GM19240 (cell line): Measurements from ENCODE around the gene VPS4B.

Experiments used
- DNase-seq: peaks from one replicate; pipeline ENCODE4 v3.0.0; 2011; ENCODE audit warnings: low spot score; ENCODE audit not compliant: insufficient read length

VPS4B gene

GRCh38 chr18:63431180-63431579 is 8.9 kb upstream of the VPS4B start:
- DNase-seq, result no peak

DNA sequence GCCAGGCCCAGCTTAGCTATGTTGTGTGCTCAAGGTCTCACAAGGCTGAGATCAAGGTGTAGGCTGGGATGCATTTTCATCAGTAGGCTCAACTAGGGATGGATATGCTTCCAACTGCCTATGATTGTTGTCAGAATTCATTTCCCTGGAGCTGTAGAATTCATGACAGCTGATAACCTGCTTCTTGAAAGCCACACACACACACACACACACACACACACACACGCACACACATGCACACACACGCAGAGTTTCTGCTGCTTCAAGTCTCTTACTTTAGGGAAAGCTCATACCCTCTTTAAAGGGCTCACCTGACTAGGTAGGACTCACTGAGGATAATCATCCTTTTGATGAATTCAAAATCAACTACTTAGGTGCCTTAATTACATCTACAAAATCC is 8.2 kb upstream of the VPS4B start:
- DNase-seq, result no peak

GRCh38 chr18:63427558-63427957 is 5.3 kb upstream of the VPS4B start:
- no peak for DNase-seq

GRCh38 chr18:63422864-63423304 is 608 bp upstream of the VPS4B start:
- no peak for DNase-seq

DNA sequence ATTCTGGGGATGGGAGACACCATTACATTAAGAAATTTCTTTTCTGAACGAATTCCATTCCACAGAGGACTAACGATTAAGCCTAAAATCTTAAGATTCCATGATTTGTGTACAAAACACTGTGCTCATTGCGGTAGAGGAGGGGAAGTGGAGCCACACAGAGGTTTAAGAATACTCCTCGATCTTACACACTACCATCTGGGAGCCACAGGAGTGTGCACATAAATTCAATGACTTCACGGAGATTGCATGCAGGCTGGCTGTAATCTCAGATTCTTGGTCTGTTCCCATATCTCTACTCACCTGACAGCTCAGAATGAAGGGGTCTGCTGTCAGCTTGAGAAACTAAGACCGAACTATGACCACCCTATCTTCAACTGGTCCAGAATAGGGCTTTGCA is 762 bp downstream of the VPS4B start:
- no peak for DNase-seq

DNA sequence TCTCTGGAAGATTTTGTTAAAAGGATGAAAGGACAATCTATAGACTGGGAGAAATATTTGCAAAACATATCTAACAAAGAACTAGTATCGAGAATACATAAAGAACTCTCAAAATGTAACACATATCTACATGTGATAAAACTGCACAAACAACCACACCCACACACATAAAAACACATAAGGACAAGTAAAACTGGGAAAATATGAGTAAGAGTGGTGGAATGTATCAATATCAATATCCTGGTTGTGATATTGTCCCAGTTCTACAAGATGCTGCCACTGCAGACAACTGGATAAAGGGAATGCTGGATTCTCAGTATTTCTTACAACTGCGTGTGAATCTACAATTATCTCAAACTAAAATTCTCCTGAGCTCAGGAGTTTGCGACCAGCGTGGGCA is 9.3 kb downstream of the VPS4B start:
- no peak for DNase-seq

- DNase-seq, result no peak
Observed at GRCh38 chr18:63410792-63411191, 11.5 kb downstream of the VPS4B start.

- DNase-seq, result no peak
Observed at GRCh38 chr18:63409301-63409700, 13.0 kb downstream of the VPS4B start.

DNA sequence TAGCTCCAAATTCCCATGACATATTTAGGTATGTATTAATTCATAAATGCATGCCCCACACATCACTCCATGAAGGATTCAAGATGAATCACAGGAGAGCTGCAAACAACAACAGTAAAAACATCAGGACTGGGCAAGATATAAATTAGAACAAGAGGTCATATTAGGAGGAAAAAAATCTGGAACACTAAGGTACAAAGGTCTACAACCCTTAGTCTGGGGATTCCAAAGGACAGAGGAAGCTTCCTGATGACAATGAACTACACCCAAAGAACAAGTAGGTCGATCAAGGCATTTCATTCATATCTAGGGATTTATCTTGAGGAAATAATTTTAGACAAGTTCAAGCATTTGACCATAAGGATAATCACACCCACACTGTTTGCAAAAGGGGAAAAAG is 14.5 kb downstream of the VPS4B start:
- DNase-seq, result no peak

DNA sequence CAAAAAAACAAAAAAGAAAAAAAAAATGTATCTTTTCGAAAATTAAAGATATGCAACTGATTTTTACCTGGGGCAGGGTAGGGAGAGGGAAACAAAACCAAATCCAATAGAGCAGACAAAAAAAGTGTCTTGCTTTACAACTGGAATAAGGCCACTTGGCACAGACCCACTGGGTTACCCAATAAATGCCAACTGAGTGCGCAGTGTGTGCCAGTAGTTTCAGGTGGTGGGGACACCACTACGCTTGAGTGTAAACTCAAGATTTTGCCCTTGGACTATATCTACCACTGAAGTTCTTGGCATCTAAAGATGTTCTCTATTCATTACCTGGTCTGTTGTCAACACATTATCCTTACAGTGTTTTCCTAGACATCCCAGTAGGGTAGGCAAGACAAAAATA is 16.3 kb downstream of the VPS4B start:
- DNase-seq, result no peak

DNA sequence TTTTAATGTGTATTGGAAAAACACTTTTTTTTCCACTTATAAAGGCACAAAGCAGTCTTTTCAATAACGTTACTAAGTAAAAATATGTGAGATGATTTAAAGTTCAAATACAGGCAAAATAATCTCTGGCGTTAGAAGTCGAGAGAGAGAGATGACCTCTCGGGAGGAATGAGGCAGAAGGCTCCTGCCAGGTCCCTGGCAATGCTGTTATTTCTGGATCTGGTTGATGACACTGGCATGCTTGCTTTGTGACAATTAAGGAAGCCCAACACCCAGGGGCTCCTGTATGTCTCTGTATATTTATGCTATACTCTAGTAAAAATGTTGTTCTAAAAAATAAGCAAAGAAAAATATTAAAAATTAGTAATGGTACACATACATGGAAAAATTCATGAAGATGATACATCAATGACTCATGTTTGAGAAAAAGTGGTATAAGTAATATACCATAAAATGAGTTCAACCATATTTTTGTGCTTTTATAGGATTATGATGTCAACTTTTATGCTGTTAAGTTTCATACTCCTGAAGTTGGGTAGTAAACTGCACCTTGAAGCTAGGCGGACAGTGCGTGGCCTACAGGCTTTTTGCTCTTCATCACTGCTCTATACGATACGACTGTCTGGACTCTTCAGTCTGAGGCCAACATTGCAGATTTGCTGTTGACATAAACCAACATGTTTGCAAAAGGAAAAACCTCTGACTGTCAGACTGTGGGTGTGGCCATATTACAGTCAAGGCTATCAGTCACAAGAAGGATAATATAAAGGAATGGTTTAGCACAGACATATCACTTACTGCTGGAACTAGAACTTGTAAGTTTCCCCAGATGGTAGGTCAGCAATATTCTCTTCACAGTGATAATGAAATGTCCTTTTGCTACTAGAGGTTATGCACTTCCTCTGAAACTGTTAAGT is 19.8 kb downstream of the VPS4B start:
- DNase-seq, result no peak

GRCh38 chr18:63399300-63399699 is 23.0 kb downstream of the VPS4B start:
- DNase-seq, result no peak

DNA sequence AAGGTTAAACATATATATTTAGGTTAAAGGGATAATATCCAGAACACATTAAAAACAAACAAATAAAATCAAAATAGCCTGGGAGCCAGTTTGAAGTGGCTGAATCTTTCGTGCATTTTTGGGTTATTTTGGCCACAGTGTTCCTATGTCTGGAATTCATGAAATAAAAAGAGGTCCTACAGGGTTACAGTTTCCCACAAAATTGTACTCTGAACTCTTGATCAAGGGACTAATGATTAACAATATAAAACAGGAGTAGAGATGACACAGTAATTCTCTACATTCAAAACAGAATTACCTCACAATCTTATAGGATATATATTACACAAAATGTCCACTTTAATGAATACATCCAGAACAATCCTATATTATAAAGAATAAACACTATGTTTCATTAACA is 24.9 kb downstream of the VPS4B start:
- no peak for DNase-seq

- DNase-seq, result no peak
Observed at GRCh38 chr18:63395503-63395902, 26.8 kb downstream of the VPS4B start.

GRCh38 chr18:63394954-63395353 is 27.3 kb downstream of the VPS4B start:
- DNase-seq, result no peak

GRCh38 chr18:63387861-63388260 is 34.4 kb downstream of the VPS4B start:
- no peak for DNase-seq

- no peak for DNase-seq
Observed at GRCh38 chr18:63382843-63383242, 39.4 kb downstream of the VPS4B start.

DNA sequence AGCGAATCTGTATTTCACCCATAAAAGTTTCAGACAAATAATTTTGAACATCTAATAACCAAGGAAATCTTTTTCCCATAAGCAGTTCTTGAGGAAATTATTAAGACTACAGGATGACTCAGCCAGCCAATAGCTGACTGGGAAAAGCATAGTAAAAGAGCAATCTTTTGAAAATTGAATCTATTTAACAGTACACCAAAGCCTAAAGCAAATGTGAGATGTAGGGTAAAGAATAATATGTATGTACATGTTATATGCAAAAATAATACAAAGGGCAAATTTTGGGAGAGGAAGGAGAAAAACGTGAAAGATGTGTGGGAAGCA is 42.7 kb downstream of the VPS4B start:
- DNase-seq, result no peak

DNA sequence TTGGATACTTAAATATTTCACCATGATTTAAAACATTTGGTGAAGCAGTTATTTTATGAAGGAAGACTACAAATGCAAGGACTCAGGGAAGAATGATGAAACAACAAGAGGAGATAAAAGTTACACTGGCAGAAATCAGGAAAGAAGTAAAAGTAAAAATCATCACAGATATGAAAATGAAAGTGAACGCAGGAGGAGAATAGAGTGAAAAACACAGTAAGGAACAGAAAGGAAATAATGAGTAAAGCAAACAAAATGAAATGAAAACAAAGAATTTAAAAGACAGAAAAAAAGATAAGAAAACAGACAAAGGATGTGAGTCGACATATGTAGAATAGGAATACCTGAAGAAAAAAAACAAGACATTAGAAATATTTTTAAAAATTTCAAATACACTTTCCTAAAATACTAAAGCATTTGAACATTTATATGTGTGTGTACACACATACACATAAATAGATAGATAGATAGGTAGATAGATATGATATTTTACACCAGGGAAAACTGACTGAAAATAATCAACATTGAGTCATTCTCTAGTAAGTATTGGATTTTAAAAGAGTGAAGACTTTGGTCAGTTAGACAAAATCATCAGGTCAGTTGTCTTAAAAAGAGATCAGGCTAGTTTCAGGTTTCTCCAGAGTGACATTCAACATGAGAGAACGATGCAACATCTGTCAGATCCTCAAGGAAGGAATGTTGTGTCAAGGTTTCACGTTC is 43.2 kb downstream of the VPS4B start:
- no peak for DNase-seq

DNA sequence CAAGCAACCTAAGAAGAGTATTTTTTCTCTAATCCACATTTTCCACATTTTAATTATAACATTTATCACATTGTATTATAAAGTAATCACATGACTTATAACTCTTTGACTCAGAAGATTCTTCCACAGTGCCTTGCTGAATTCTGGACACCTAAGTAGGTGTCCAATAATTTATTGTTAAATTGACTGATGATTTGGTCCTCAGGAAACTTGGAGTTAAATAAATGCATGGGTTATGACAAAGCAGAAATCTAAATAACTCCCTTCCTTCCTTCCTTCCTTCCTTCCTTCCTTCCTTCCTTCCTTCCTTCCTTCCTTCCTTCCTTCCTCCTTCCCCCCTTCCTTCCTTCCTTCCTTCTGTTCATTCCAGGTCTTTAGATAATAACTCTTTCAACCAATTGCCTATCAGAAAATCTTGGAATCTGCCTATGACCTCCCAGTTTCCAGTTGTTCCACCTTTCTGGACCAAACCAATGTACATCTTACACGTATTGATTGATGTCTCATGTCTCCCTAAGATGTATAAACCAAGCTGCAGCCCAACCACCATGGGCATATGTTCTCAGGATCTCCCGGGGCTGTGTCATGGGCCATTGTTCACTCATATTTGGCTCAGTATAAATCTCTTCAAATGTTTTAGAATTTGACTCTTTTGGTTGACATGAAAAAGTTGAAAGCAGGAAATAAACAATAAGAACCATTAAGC is 44.8 kb downstream of the VPS4B start:
- no peak for DNase-seq

- DNase-seq, result no peak
Observed at GRCh38 chr18:63376538-63376937, 45.7 kb downstream of the VPS4B start.

DNA sequence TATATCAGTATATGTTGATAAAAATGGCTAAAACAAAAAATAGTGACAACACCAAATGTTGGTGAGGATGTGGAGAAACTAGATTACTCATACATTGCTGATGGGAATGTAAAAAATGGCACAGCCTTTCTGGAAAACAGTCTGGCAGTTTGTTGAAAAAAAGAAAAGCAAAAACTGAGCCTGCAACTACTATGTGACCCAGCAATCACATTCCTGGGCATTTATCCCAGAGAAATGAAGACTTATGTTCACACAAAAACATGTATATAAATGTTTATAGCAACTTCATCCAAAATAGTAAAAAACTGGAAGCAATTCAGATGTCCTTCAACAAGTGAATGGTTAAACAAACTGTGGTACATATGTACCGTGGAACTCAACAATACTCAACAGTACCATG is 47.7 kb downstream of the VPS4B start:
- DNase-seq, result no peak
